Loucy (cell line): ENCODE results near the gene SERINC3.

ENCODE experiments used
- H2AFZ ChIP-seq: fragments of 200-600 bp; sonication (generic); 2 replicates; pipeline ENCODE4 v1.6.0; 2016; ENCODE audit warnings: antibody characterized with exemption, mild to moderate bottlenecking, low read length, moderate library complexity
- H3F3A ChIP-seq: fragments of 200-600 bp; 2 replicates; pipeline ENCODE4 v1.6.0; 2016; ENCODE audit warnings: antibody characterized with exemption, low read depth, mild to moderate bottlenecking
- H3K27me3 ChIP-seq: fragments of 200-600 bp; sonication (generic); 2 replicates; pipeline ENCODE4 v1.6.1; 2014; ENCODE audit warnings: low read length, mild to moderate bottlenecking; ENCODE audit not compliant: insufficient read depth, poor library complexity, severe bottlenecking
- H3K36me3 ChIP-seq: fragments of 200-600 bp; sonication (generic); 2 replicates; pipeline ENCODE4 v1.6.1; 2016; ENCODE audit warnings: low read length; ENCODE audit not compliant: insufficient read depth
- H3K4me1 ChIP-seq: fragments of 200-600 bp; sonication (generic); 2 replicates; pipeline ENCODE4 v1.5.1; 2014; ENCODE audit warnings: low read length, mild to moderate bottlenecking; ENCODE audit not compliant: insufficient read depth, poor library complexity, severe bottlenecking
- H3K4me2 ChIP-seq: fragments of 200-600 bp; sonication (generic); 2 replicates; pipeline ENCODE4 v1.6.0; 2014; ENCODE audit warnings: antibody characterized with exemption, low read length, low read depth, mild to moderate bottlenecking; ENCODE audit not compliant: poor library complexity, severe bottlenecking
- H3K4me3 ChIP-seq: fragments of 200-600 bp; sonication (generic); 2 replicates; pipeline ENCODE4 v1.5.1; 2014; ENCODE audit warnings: low read length, mild to moderate bottlenecking, mixed read lengths; ENCODE audit not compliant: poor library complexity, severe bottlenecking
- H3K79me2 ChIP-seq: fragments of 200-600 bp; sonication (generic); 2 replicates; pipeline ENCODE4 v1.6.1; 2014; ENCODE audit warnings: low read length; ENCODE audit not compliant: insufficient read depth
- H3K9ac ChIP-seq: fragments of 200-600 bp; sonication (generic); 2 replicates; pipeline ENCODE4 v1.6.0; 2014; ENCODE audit warnings: mild to moderate bottlenecking, low read depth, low read length, moderate library complexity; ENCODE audit not compliant: poor library complexity, severe bottlenecking
- H3K9me2 ChIP-seq: fragments of 200-600 bp; sonication (generic); replicated peaks from 2 replicates; pipeline ENCODE4 v1.6.1; 2016; ENCODE audit warnings: low read depth, low read length, mixed read lengths
- H3K9me3 ChIP-seq: fragments of 200-600 bp; sonication (generic); 2 replicates; pipeline ENCODE4 v1.6.1; 2014; ENCODE audit warnings: mild to moderate bottlenecking, antibody characterized with exemption, low read length, low read depth; ENCODE audit not compliant: insufficient read depth
- H4K20me1 ChIP-seq: fragments of 200-600 bp; sonication (generic); 2 replicates; pipeline ENCODE4 v1.6.0; 2014; ENCODE audit warnings: antibody characterized with exemption, low read length, mild to moderate bottlenecking; ENCODE audit not compliant: insufficient read depth, poor library complexity, severe bottlenecking
- CTCF ChIP-seq: fragments of 200-600 bp; sonication (generic); conservative IDR thresholded peaks from 2 replicates; pipeline ENCODE4 v1.5.1; 2014; ENCODE audit warnings: mild to moderate bottlenecking, antibody characterized with exemption, low read length
- EZH2phosphoT487 ChIP-seq: fragments of 200-600 bp; IDR thresholded peaks from 2 replicates; pipeline ENCODE4 v1.6.1; 2018; ENCODE audit warnings: antibody characterized with exemption, mild to moderate bottlenecking, moderate library complexity, borderline replicate concordance

SERINC3 gene

GRCh38 chr20:44504402-44505307 lies 17.2 kb downstream of the SERINC3 start:
- Histone ChIP-seq H3K4me3 (no peak overlapping the region), H3K27me3 (no peaks in the 10 kb centered on the region), H3K36me3 (peaks cover 95% of the 10 kb centered on the region), H3K9ac (no peak overlapping the region), H3K79me2 (no peaks in the 10 kb centered on the region), H2AFZ (no peak overlapping the region), H3F3A (no peaks in the 10 kb centered on the region), H3K4me2 (no peak overlapping the region), H3K9me2 (no peaks in the 10 kb centered on the region), H4K20me1 (no peaks in the 10 kb centered on the region), H3K9me3 (no peaks in the 10 kb centered on the region), H3K4me1 (no peaks in the 10 kb centered on the region)
- TF ChIP-seq CTCF: no peak
- no peak for TF ChIP-seq EZH2phosphoT487

GRCh38 chr20:44502968-44503367 lies 18.9 kb downstream of the SERINC3 start:
- TF ChIP-seq CTCF (no peak), EZH2phosphoT487 (no peak)

GRCh38 chr20:44501448-44501847 lies 20.4 kb downstream of the SERINC3 start:
- no peaks in the 10 kb centered on the region for H3K79me2 ChIP-seq
- H3K4me3 ChIP-seq: no peak overlapping the region
- H3K4me1 ChIP-seq: no peaks in the 10 kb centered on the region
- H3K27me3 ChIP-seq: no peaks in the 10 kb centered on the region
- no peaks in the 10 kb centered on the region for H4K20me1 ChIP-seq
- no peak overlapping the region for H3K9ac ChIP-seq
- no peaks in the 10 kb centered on the region for H3F3A ChIP-seq
- H3K36me3 ChIP-seq: peaks cover 90% of the 10 kb centered on the region
- TF ChIP-seq EZH2phosphoT487 (no peak), CTCF (no peak)
- no peaks in the 10 kb centered on the region for H3K9me3 ChIP-seq
- H3K9me2 ChIP-seq: no peaks in the 10 kb centered on the region
- H3K4me2 ChIP-seq: no peak overlapping the region
- no peak overlapping the region for H2AFZ ChIP-seq

More at GRCh38 chr20:44502968-44503367, 18.9 kb downstream of the SERINC3 start:
- no peaks in the 10 kb centered on the region for H3K79me2 ChIP-seq
- H3K9ac ChIP-seq: no peak overlapping the region
- H3K9me2 ChIP-seq: no peaks in the 10 kb centered on the region
- no peak overlapping the region for H3K4me2 ChIP-seq
- H2AFZ ChIP-seq: no peak overlapping the region
- H3K36me3 ChIP-seq: peaks cover 92% of the 10 kb centered on the region
- H3K4me1 ChIP-seq: no peaks in the 10 kb centered on the region
- no peak overlapping the region for H3K4me3 ChIP-seq
- H3F3A ChIP-seq: no peaks in the 10 kb centered on the region
- no peaks in the 10 kb centered on the region for H3K27me3 ChIP-seq
- H3K9me3 ChIP-seq: no peaks in the 10 kb centered on the region
- no peaks in the 10 kb centered on the region for H4K20me1 ChIP-seq
